GM18505 (cell line): ENCODE results near the gene ILF3.

Experiments used
- ATAC-seq: cut with Tn5 transposase; IDR thresholded peaks from one replicate; pipeline ENCODE4 v1.9.1; 2021; ENCODE audit not compliant: unreplicated experiment
- POLR2A ChIP-seq: IDR thresholded peaks from 4 replicates; pipeline ENCODE4 v1.6.1; 2011; ENCODE audit warnings: borderline replicate concordance; ENCODE audit not compliant: insufficient read depth, insufficient read length; ENCODE audit errors: extremely low read depth

Gene ILF3

DNA sequence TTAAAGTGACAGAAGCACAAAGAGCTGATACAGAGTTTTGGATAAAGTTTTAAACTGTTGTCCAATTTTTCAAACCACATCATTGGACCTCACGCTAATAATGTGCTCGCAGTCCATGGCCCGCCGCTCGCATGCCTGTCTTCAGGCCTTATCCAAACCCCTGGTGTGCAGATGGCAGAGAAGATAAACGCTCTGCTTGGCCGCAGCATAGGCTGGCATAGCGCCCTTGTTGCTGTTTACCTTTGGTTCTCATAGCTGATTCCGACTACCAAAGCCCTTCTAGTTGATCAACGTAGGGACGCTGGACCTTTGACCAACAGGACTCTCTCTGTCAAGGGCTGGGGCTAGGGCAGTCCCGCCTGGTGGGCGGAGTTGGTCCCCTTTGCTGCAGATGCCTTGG, 23.6 kb downstream of the ILF3 start:
- TF ChIP-seq POLR2A = no peak
- ATAC-seq = no peak

DNA sequence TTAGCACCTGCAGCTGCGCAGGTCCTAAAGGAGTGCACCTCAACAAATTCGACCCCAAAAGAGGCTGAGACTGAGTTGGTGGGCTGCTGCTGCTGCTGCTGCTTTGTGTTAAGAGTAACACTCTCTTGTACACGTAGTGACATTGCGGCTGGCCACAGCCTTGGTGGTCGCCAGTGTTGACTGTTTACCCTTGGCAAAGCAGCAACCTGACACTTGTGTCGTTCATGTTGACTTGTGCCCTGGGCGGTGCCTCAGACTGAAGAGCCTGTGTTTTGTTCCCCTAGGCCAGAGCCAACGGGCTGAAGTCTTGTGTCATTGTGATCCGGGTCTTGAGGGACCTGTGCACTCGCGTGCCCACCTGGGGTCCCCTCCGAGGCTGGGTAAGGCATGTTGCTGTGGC, 24.7 kb downstream of the ILF3 start:
- TF ChIP-seq POLR2A = no peak
- ATAC-seq = no peak

DNA sequence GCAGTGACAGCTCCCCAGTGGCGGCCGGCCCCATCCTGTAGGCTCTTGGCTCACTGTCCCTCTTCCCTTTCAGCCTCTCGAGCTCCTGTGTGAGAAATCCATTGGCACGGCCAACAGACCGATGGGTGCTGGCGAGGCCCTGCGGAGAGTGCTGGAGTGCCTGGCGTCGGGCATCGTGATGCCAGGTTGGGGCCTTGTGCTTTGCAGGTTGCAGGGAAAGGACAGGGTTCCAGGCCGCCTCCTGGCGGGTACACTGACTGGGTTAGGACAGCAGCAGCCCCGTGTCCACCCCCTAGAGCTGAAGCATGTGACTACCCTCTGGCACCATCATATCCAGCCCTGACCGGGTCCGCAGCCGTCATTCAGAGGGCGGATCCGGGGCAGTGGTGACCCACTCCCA, 25.6 kb downstream of the ILF3 start:
- no peak for ATAC-seq
- no peak for TF ChIP-seq POLR2A

DNA sequence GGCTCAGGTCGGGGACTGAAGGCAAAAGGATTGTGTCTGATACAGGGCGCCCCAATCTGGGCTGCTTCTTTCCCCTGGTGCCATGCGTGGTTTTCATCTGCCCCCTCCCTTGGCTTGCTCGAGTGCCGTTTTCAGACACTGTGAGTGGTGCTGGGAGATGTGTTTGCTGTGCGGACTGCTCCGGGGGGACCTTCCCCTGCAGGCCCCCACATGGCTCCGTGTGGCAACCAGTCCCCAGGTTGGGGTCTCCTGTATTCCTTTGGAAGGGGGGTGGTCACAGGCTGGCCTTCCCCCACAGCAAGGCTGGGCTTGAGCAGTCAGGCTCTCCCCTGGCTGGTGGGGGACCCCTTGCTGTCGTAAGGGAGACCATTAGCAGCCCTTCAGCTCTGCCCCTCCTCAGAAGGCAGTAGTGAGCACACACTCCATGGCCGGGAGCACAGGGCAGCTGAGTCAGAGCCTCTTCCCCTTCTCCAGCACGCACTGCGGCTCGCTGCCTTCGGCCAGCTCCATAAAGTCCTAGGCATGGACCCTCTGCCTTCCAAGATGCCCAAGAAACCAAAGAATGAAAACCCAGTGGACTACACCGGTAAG, 26.5 kb downstream of the ILF3 start:
- no peak for ATAC-seq
- TF ChIP-seq POLR2A = no peak

DNA sequence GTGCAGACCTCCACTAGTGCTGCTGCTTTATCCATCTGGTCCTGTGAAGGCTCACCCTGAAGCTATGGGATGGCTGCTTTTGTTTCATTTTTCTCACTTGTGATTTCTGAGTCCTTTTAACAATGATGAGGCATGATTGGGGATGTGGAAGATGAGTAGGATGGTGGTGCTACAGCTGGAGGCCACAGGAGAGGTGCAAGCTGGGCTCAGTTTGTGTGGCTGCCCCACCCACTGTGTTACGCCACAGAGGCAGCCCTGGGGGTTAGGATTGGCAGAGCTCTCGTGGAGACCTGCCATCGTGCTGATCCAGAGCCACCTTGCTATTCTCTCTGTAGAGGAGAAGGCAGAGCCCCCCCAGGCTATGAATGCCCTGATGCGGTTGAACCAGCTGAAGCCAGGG, 27.5 kb downstream of the ILF3 start:
- TF ChIP-seq POLR2A = no peak
- ATAC-seq = no peak

DNA sequence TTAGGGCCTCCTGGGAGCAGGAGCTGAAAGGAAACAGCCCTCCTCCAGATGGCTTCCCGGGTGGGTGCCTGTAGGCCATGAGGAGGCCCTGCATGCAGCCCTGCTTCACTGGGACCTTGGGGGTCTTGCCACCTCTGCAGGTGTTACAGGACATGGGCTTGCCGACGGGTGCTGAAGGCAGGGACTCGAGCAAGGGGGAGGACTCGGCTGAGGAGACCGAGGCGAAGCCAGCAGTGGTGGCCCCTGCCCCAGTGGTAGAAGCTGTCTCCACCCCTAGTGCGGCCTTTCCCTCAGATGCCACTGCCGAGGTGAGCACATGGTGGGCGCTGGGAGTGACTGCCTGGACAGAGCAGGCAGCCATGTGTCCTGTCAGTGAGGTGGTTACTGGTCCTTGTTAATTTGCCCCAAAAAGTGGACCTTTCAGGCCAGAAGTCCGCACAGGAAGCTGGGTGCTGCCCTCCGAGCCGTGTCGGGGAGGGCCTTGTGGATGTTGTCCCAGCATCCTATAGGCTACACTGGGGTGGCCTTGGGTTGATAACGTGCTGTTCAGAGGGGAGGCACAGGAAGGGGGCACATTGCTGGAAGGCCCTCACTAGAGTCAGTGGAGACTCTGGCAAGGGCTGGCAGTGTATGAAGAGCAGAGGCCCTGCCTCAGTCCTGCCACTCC, 28.4 kb downstream of the ILF3 start:
- no peak for TF ChIP-seq POLR2A
- no peak for ATAC-seq

DNA sequence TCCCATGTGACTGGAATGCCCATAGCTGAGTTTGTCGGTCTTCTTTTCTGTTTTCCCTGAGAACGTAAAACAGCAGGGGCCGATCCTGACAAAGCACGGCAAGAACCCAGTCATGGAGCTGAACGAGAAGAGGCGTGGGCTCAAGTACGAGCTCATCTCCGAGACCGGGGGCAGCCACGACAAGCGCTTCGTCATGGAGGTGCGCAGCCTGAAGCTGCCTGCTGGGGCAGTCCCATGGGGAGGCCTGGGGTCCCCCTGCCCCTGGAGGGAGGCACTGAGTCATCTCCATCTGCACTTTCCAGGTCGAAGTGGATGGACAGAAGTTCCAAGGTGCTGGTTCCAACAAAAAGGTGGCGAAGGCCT, 28.9 kb downstream of the ILF3 start:
- no peak for ATAC-seq
- TF ChIP-seq POLR2A = no peak

DNA sequence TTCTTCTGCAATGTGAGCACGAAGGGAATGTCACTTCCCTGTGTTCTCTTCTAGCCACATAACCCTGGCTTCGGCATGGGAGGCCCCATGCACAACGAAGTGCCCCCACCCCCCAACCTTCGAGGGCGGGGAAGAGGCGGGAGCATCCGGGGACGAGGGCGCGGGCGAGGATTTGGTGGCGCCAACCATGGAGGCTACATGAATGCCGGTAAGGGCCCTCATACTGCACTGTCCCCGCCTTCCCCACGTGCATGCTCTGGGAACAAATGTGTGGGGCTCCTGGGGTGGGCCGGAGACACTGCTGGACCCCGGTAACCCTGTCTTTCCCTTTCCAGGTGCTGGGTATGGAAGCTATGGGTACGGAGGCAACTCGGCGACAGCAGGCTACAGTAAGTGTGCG, 29.4 kb downstream of the ILF3 start:
- no peak for TF ChIP-seq POLR2A
- no peak for ATAC-seq

DNA sequence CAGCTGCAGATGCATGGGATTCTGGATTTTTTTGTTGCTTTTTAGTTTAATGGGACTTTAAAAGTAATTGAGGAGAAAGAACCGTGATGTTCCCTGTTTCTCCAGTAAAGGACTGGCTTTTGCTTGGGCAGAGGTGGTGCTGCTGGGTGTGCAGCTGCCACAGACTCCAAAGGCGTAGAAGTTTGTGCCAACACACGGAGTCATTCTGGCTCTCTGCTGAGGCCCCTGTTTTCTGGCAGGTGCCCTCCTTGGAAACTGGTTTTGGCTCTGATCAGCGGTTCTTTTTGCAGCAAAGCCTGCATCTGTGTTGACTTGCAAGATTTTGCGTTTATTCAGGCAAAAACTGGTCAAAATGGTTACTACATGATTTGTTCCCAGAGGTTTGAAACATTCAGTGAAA, 31.1 kb downstream of the ILF3 start:
- ATAC-seq = no peak
- TF ChIP-seq POLR2A = no peak

DNA sequence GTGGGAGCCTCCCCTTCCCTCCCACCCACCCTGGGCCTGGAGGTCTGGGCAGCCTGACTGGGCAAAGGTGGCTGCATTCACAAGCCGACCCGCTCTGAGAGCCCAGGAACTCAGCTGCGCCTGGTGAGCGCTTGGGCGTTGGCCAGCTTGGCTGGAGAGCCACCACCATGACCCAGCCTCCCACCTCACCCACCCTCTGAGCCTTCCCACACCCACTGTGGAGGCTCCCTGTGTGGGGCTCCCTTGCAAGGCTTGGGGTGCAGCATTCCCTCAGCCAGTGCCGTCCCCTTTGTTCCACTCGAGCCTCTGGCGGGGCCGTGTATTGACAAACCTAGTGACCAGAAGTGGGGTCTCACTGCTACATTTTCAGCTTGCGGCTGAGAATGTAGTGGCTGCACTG, 32.0 kb downstream of the ILF3 start:
- no peak for ATAC-seq
- TF ChIP-seq POLR2A = peak; percentile 32

DNA sequence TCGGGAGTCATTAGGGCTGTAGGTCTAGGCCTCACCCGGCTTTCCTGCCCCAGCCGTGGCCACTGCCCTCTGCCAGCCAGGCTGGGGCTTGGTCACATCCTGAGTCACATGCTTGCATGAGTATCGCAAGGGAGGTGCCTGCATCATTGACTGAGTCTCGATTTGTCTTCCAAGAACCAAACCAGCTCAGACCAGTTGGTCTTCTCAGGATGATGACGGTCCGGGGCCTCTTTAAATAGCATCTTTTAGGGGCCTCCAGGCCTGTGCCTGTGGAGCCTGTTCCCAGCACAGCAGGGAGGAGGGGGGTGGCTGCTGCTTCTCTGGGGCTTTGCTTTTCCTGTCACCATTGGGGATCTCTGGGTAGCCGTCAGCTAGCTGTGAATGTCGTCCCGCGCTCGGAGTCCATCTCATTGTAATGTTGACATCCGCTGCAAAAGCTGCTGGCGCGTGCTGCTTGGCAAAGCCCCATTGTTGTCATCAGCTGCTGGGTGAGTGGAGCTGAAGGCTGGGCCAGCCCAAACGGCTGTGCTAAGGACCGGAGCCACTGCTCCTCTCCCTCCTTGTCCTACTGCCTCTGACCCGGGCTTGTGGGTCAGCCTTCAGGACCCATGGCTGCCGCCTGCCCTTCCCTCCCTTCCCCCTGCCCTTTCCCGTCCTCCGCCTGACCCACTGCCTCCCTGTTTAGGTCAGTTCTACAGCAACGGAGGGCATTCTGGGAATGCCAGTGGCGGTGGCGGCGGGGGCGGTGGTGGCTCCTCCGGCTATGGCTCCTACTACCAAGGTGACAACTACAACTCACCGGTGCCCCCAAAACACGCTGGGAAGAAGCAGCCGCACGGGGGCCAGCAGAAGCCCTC, 32.7 kb downstream of the ILF3 start:
- no peak for ATAC-seq
- no peak for TF ChIP-seq POLR2A

DNA sequence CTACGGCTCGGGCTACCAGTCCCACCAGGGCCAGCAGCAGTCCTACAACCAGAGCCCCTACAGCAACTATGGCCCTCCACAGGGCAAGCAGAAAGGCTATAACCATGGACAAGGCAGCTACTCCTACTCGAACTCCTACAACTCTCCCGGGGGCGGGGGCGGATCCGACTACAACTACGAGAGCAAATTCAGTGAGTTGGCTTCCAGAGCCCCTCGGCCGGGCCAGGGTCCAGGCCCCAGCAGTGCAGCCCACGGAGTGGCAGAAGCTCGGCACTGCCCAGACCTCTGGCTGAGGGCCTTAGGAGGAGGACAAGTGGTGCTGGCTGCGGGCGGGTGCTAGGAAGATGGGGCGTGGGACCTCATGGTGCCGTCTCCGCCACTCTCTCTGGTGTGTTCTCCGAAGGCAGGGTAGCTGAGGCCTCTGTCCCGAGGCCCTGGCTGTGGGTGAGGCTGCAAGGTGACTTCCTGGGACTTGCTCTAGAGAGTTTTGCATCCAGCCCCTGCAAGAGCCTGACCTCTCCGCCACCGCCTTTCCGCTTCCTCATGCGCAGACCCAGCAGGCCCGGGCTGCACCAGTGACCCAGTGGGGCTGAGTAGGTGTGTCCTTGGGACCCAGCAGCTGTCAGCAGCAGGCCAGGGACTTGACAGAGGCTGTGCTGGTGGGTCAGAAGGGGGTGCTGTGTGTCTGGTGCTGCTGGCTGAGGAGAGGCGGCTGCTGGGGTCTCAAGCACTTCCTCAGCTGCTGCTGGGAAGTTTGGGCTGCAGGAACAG, 33.6 kb downstream of the ILF3 start:
- TF ChIP-seq POLR2A = no peak
- ATAC-seq = no peak

DNA sequence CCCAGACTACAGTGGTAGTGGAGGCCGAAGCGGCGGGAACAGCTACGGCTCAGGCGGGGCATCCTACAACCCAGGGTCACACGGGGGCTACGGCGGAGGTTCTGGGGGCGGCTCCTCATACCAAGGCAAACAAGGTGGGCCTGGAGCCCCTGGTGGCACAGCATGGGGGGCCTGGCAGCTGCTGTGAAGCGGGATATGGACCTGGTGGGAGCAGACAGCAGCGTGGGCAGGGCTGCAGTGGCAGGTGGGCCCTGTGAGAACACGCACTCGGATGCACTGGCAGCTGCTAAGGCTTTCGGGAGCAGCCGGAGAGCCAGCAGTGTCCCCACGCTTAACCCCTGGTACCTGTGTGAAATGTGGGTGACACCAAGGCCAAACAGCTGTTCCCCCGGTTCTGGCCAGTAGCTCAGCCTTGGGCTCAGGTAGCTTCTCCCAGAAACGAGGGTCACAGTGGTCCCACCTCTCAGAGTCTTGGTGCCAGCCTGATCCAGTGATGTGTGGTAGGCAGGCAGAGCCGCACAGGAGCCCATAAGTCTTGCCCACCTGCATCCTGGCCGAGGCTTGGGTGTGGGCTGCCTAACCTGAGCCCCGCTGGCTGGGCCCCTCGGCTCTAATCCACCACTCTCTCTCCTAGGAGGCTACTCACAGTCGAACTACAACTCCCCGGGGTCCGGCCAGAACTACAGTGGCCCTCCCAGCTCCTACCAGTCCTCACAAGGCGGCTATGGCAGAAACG, 34.6 kb downstream of the ILF3 start:
- TF ChIP-seq POLR2A = no peak
- ATAC-seq = no peak

DNA sequence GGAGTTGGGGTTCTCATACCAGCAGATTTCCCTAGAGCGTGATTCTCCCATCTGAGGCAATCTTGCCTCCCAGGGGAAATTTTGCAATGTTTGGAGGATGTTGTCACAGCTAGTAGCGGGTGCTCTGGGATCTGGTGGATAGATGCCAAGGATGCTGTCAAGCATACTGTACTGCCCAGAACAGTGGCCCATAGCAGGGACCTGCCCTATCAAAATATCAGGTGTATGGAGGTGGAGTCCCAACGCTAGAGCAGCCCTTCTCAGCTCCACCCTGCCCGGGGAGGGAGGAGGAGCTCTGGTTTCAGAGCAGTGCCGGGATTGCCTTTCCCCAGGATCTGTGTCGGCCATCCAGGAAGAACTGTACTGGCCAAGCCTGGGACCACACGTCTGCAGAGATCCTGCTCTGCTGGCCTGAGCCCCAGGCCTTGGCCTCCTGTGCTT, 36.2 kb downstream of the ILF3 start:
- no peak for TF ChIP-seq POLR2A

More for the DNA sequence above, 36.2 kb downstream of the ILF3 start:
- ATAC-seq = no peak
